HPDE6-E6E7 (cell line): ENCODE data around the gene LDB2.
A peak's percentile ranks its signal among the peaks of the same experiment; 100 is the strongest.
"Not testable (repeated sequence)": the region's sequence is repeated elsewhere in the genome, so short reads cannot be mapped to it uniquely, and the experiment has no call there.

ENCODE experiments used
- DNase-seq: peaks from one replicate; pipeline ENCODE4 v3.0.0; 2011; ENCODE audit warnings: missing footprints; ENCODE audit errors: extremely low spot score

Gene LDB2

GRCh38 chr4:16897991-16898827 is at the start of gene LDB2:
Gene LDB2 (minus strand): TSS chr4:16898645.
- no peak for DNase-seq

DNA sequence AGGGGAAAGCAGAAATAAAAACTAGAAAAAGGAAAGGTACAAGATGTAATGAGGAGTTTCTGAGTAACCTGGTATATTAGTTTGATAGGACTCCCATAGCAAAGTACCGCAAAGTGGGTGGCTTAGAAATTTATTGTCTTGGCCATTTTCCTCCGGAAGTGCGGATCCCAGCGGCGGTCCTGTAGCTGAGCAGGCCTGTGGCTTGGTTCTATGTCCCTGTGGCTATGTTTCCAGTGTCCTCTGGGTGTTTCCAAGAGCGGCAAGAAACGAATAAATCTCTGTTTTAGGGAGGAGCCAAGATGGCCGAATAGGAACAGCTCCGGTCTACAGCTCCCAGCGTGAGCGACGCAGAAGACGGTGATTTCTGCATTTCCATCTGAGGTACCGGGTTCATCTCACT is 44.0 kb upstream of the LDB2 start:
- no peak for DNase-seq

- no peak for DNase-seq
Observed at GRCh38 chr4:16939178-16939577, 40.7 kb upstream of the LDB2 start.

DNA sequence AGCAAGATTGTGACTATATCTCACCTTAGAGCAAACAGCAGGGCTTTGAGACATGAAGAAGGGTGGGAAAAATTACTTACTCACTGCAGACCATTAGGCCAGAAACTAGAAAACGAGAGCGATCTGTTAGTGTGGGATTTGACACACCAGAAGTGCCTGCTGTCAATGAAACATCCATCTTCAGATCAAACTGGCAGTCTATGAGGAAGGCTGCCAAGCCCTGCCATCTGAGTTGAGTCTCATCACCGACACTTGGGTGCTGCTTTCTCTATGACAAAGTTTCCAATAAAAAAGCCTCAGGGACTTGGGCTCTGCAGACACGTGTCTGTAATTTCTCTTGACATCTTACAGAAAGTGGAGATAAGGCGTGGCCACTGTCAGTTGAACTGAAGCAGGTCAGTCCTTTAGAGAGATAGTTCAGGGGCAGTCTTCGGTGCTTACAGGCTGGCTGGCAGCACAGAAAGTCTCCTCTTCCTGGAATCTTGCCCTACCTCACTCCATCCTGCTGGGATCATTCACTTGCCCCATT is 40.1 kb upstream of the LDB2 start:
- no peak for DNase-seq

DNA sequence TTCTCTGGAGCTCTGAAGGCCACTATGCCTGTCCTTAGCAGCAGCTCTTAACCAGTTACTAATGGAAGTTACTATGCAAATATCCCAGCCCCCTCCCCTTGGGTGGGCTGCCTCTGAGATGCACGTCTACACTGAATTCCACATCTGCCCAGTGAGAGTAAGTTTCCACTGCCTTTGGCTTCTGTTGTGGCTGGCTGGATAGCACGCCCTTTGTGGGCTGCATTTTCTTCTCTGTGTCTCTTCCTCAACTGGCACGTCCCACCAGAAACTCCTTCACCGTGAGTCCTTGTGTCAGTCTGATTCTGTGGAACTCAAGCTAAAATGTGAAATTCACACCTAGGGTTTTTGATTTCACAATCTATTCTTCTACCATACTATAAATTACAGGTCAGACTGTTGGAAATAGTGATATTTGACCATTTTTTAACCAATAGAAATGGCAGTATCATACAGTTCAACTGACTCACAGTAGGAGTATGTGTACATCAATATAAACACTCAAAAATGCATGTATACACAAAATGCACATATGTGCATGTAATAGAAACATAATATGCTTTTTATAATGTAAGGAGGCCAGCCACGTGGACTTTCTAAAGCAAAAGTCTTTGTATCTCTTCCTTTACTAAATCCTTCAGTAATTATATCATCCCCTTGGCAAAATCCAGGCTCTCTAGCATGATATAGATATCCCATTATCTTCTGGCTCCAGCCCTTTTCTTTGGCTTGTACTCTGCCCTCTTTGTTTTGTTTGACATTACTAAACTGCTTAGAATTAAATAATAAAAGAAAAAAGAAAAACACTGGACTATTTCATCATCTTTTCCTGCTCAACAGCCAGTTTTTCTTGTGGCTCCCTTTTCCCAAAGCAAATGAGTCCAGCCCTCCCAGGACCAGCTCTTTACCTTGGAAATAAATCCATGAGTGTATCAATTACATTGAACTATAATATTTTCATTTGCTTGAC is 33.2 kb upstream of the LDB2 start:
- no peak for DNase-seq

DNA sequence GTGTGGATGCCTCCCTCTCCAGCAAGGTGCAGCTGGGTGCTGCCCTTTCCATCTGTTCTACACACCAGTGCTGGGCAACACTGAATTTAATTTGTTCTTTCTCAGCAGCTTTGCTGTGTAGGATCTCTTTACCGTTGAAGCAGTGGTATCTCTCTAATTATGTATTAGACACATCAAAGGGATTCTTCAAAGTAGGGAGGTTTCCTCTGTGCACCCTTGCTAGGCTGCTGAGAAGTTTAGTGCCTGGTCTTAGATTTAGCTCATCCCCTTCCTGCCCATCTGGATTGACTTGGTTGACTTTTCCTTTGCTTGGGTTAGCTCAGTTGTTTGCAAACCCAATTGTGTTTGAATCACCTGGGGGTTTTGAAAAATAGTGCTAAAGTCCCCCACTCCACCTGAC is 27.8 kb upstream of the LDB2 start:
- DNase-seq: no peak

- DNase-seq: not testable (repeated sequence)
Observed at GRCh38 chr4:16918716-16919115, 20.3 kb upstream of the LDB2 start.

- peak; percentile 14 for DNase-seq
Observed at GRCh38 chr4:16916719-16917337, 18.4 kb upstream of the LDB2 start.

- DNase-seq: no peak
Observed at GRCh38 chr4:16916031-16916430, 17.6 kb upstream of the LDB2 start.

DNA sequence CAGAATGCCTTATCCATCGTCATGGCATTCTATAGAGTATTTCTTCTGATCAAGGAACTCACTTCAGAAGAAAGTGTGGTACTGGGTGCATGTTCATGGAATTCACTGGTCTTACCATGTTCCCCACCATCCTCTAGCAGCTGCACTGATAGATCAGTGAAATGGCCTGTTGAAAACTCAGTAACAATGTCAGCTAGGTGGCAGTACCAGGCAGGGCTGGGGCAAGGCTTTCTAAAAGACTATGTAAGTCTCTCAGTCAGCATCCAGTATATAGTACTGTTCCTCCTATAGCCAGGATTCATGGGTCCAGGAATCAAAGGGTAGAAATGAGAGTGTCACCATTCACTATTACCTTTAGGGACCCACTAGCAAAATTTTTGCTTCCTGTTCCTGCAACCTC is 15.8 kb upstream of the LDB2 start:
- DNase-seq: no peak

DNA sequence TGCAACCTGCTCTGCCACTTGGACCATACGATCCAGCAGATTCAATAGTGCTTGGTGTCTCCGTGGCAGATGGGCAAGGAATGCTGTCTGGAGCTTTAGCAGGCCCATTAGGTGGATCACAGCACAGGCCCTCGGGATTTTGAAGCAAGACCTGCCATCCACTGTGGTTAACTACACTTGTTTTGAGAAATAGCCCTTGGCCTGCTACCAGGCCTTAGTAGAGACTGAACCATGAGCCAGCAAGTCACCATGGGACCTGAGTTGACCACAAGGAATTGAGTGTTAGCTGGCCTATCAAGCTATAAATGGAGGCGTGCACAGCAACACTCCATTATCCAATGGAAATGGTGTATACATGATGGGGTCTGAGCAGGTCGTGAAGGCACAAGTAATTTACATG is 14.5 kb upstream of the LDB2 start:
- DNase-seq: no peak

DNA sequence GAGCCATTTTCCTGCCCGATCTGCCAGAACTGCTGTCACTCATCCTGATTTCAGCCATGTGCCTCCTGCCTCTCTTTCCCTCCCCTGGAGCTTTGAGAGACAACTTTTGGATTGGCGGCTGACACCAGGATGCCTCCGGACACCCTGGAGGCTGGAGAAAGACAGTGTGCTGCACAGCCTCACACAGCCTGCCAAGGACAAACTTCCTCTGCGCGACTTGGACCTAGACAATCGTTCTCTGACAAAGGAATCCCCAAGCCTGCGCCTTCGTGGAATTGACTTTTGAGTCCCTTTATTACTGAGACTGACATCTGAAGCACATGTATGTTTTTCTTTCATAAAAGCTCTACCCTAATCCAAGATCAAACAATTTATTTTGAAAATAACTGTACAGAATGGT is 10.8 kb upstream of the LDB2 start:
- DNase-seq: no peak

GRCh38 chr4:16908377-16909021 is 10.1 kb upstream of the LDB2 start:
- no peak for DNase-seq

DNA sequence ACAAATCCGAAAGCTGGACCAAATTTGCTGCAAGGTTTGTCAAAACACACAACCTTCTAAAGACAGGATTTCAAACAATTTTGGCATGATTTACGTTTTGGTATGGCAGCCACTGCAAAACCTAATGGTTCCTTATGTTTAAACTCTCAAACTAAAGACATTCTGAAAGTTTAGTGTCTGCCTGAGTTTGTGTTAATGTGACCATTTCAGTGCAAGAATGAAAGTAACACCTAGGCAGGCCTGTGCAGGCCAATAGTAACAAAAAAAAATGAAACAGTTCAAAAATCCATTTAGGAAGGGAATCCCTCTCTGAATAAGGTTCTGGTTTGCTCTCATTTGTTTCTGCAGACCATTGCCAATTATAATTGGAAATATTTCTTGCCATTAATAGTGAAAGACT is 1.9 kb upstream of the LDB2 start:
- no peak for DNase-seq

DNA sequence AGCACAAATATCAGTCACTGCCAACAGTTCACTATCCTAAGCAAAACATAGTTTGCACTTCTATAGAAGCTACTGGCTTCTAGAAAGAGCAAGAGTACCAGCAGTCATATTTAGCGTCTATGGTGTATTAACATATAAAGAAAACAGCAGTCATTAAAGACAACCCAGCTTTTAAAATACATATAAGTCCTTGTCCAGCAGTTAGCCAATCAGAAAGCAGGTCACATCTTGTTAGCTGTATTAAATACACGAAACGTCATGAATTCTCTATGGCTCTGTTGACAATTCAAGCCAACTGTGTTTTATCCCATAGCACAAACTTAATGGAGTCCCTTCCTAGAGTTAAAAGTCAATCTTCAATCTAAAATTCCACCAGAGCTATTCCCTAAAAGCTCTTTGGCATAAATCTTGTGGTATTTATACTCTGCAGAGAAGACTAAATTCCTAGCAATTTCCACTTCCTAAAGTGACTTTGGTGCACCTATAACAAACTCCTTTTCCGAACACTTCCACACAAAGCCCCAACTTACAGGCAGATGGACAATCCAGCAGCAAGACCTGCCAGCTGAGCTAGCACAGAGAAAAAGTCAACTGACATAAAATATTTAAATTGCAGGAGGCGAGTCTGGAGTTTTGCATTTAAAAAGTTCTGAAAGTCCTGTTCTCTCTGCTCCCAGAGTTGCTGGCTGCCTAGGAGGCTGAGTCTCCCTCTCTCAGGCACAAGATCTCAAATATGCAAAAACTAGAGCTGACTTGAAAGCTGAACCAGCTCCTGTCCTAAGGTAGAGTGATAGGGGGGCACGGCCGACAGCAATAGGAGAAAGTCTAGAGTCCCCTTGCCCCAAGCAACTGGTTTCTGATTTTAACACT is 1.3 kb downstream of the LDB2 start:
- no peak for DNase-seq

- DNase-seq: no peak
Observed at GRCh38 chr4:16894406-16894805, 4.0 kb downstream of the LDB2 start.

- DNase-seq: no peak
Observed at GRCh38 chr4:16893141-16893651, 5.2 kb downstream of the LDB2 start.

DNA sequence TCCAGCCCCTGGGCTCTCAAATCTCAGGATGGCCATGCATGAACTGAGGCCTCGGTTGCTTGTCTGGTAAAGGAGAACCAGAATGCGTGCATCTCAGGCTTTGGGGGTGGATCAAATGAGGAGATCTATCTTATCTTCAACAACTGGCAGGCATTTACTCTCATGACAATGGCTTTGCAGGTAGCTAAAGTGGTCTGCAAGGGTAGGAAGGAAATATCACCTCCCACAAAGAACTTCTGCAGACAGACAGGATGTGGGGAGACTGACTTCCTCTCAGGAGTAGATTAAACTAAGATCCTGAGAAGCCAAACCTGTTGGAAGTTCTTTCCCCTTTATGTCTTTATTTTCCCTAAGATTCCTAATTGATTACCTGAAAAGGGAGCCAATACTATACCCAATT is 7.8 kb downstream of the LDB2 start:
- no peak for DNase-seq

DNA sequence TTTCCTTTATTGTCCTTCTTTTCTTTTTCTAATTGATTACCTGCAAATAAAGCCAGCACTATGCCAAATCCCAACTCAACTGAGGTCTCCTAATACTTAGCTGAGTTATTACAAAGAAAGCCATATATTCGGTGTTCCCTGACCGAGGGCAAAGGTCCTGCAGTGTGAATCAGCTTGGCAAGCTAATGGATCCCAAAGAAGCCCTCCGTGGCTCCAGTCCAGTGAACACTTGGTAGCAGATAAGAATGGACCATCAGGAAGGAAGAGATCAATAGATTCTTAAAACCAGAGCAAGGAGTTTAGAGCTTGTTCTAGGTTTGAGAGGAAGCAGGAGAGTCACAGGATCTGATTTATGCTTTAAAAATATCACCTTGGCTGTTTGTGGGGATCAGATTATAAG is 8.5 kb downstream of the LDB2 start:
- DNase-seq: no peak

DNA sequence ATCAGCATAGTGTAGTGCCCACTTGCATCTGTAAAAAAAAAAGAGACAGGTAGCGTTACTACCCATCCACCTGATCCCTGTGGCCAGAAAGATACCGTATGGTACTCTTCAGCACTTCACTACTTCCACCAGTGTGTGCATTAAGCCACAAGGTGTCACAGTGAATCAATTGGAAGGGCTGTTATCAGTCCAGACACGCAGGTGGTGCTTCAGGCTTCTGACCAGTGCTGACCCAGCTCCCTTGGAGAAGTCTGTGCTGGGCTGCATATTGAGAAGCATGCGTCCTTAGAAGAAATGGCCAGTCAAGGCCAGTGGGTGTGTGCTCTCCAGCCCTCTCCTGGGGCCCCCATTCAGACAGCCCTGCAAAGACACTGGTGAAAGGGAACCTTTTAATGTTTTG is 10.6 kb downstream of the LDB2 start:
- no peak for DNase-seq
